Limb (tissue), 2 donors: Measurements from ENCODE around the gene USE1.

ENCODE experiments used
- DNase-seq, 2 donors: peaks; one replicate each; pipeline ENCODE4 v3.0.0-alpha.2; 2016; ENCODE audit errors: extremely low spot score in 2 of 2

The USE1 gene

DNA sequence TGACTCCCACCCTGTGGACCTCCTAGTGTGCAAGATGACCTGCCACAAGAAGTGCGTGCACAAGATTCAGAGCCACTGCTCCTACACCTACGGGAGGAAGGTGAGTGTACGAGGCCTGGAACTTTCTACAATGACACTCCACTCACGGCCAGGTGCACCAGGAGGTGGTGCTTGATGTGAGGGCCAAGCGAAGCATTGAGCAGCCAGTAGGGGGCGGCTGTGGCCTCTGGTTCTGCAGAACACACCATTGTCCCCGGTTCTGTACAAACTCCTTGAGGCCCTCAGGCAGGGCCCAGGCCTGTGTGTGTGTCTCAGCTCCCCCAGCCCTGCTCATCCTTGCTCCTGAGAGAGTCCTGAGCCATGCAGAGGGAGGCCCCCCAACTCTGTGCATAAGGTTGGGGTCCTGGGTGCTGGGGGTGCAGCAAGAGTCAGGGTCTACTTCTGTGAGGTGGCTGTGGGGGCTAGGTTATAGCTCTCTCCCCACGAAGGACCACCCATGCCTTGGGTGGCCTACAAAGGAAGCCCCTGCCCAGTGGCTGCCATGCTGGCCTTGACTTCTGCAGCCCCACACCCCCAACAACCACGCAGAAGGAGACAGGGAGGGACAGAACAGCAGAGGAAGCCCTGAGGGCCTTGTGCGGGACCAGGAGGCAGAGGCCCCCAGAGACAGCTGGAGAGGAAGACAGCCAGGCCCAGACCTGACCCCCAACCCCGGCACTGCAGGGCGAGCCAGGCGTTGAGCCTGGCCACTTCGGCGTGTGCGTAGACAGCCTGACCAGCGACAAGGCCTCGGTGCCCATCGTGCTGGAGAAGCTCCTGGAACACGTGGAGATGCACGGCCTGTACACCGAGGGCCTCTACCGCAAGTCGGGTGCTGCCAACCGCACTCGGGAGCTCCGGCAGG, 9.7 kb upstream of the USE1 start:
- DNase-seq, result peak in 1 of 2 donors; percentile 62

DNA sequence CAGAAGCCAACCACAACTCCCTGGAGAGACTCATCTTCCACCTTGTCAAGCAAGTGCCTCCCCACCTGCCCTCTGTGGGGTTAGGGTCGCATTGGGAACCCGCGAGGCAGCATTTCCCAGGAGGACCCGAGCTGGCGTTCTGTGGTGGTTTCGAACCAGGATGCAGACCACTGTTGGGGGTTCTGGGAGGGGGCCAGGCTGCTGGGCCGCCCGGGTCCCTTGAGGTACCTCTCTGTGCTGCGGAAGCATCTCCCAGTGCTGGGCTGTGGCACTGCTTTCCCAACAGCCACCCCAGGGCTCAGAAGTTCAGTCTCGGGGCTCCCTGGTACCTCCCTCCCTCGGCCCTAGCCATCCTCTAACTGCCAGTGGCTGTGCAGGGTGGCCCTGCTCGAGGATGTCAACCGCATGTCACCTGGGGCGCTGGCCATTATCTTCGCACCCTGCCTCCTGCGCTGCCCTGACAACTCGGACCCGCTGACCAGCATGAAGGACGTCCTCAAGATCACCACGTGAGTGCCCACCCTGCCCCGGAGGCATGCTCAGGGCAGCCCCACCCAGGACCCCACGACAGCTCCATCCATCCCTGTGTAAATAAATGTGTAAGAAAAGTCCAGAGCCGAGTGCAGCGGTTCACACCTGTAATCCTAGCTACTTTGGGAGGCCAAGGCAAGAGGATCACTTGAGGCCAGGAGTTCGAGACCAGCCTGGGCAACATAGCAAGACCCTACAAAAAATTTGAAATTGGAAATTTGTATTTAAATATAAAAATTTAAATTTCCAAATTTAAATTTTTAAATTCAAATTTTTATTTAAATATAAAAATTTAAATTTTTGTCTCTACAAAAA, 8.2 kb upstream of the USE1 start:
- DNase-seq, result no peak

DNA sequence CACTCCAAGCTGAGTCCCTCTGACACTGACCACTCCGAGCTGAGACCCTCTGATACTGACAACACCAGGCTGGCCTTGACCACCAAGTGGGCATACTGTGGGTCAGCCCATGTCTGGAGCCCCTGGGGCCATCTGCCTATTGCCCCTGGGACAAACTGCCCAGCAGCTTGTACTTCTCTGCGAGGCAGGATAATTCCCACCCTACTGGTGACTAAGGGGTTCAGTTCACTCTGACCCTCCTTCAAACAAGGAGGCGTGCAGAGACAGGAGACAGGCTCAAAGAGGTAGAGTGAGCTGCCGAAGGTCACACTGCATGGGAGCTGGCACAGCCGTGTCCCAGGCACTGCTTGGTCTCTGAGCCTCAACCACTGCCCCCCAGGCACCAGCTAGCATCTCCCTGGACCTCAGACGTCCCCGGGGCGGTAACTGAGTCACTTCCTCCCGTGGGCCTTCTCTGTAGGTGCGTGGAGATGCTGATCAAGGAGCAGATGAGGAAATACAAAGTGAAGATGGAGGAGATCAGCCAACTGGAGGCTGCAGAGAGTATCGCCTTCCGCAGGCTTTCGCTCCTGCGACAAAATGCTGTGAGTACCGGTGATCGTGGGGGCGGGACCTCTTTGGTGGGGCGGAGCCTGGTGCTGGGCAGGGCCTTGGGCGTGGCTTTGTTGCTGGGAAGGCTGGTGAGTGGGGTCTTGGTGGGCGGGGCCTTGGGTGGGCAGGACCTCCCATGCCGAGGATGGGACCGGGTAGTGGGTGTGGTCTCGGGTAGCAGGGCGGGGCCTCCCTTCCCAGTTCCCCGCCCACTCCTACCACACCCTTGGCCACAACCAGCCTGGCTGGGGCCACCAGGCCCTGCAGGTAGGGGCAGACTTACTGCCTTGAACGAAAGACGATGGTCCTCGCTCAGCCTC, 5.8 kb upstream of the USE1 start:
- DNase-seq, result peak in 1 of 2 donors; percentile 18

DNA sequence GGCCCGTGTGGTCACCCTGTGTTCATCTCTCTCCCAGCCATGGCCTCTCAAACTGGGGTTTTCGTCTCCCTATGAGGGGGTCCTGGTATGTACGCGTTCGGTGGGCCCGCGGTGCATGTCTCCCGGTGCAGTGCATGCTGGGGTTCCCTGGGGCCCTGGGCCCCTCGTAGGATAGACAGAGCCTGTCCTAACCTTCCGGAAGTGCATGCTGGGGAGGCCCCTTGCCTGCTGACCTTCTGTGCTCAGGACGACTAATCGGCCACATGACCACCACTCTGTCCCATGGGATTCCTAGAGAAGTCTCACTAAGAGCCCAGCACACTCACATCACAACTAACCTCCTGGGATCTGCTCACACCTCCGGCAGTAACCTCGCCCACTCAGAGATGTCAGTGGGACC, 4.9 kb upstream of the USE1 start:
- DNase-seq, result no peak

DNA sequence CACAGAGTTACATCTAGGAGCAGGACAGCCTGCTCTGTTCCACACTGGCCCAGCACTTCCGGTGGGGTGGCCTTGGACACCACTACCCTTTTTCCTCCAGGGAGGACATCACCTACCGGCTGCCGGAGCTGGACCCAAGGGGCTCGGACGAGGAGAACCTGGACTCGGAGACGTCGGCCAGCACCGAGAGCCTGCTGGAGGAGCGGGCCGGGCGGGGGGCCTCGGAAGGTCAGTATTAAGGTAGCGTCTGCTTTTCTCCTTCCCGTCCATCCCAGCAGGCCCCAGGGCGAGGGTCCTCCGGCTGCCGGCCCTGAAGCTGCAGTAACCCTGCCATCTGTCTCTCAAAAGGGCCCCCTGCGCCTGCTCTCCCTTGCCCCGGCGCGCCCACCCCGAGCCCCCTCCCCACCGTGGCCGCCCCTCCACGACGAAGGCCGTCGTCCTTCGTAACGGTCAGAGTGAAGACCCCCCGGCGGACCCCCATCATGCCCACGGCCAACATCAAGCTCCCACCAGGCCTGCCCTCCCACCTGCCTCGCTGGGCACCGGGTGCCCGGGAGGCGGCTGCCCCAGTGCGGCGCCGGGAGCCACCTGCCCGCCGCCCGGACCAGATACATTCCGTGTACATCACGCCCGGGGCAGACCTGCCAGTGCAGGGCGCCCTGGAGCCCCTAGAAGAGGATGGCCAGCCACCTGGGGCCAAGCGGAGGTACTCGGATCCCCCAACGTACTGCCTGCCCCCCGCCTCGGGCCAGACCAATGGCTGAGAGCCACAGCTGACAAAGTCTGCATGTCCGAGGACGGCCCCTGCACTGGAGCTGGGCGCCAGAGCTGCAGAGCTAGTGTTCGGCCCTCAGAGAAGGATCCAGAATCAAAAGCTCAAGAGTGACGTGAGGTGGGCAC, 3.4 kb upstream of the USE1 start:
- DNase-seq, result peak in 1 of 2 donors; percentile 25

DNA sequence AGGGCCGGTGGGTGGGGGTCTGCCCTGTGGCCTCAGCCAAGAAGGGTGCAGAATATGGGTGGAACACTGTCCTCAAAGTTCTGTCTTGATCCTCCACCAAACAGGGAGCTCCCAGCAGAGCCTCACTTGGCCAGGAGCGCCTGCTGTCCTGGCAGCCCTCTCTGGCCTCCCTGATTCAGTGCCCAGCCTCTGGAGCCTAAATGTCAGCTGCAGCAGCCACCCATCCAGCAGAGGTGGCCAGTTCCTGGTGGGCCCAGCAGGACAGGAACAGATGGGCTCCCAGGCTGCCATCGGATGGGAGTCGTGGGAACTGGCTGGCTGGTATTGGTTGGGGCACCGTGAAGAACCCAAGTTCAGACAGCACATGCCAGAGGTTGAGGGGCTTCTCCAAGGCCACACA, 1.8 kb upstream of the USE1 start:
- peak in 1 of 2 donors; percentile 23 for DNase-seq

DNA sequence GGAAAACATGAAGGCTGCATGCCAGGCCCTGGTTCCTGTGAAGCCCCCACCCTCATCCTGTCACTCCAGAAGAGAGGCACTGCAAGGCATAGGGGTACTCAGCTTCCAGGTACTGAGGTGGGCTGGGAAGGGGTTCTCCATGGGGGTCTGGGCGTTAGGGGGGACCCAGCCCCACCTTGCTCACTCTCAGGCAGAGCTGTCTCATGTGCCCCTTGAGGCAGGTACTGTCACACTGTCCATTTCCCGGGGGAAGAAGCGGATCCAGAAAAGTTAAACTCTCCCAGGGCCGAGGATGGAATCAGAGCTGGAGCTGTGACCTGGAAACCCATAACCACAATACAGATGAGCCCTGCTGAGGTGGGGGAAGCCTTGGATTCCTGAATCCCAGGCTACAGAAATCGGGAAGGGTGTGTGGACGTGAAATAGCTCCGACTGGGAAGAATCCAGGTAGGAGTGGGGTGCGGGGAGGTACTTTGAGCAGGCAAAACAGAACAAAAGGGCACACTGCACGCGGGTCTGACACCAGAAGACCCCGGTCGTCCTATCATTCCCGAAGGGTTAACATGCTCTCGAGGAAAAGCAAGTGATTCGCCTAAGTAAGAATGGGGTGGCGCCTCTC, 540 bp upstream of the USE1 start:
- DNase-seq, result no peak

DNA sequence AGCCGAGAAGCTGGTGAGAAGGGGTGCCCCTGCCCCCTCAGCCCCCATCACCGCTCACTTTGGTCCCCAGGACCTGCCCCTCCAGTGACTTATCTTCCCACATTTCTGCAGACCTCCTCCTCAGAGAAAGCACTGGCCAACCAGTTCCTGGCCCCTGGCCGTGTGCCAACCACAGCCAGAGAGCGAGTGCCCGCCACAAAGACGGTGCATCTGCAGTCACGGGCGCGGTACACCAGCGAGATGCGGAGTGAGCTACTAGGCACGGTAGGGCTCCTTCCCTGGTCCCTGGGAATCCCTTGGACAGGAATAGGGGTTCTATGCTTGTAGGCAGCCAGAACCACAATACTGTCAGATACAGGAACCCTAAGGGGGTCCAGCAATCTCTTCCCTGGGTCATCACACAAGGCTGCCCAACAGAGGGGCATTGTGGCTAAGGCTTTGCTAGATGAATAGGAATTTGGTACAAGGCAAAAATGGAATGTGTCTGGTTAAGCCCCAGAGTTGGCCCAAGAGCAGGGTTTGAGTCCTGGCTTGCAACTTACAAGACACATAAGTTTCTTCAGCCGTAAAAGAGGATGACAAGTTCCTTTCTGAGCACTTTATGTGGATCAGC, 1.0 kb downstream of the USE1 start:
- DNase-seq, result no peak

DNA sequence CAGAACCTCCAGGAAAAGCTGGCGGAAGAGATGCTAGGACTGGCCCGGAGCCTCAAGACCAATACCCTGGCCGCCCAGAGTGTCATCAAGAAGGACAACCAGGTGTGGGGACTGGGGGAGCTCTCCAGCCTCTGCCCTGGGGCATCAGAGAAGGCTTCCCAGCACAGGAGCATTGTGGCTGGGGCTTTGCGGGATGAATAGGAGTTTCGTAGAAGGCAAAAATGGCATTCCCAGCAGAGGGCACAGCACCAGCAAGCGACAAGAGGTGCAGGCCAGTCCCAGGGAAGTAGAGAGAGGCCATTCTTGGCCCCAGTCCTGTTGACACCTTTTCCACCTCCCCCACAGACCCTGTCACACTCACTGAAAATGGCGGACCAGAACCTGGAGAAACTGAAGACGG, 4.1 kb downstream of the USE1 start:
- no peak for DNase-seq

DNA sequence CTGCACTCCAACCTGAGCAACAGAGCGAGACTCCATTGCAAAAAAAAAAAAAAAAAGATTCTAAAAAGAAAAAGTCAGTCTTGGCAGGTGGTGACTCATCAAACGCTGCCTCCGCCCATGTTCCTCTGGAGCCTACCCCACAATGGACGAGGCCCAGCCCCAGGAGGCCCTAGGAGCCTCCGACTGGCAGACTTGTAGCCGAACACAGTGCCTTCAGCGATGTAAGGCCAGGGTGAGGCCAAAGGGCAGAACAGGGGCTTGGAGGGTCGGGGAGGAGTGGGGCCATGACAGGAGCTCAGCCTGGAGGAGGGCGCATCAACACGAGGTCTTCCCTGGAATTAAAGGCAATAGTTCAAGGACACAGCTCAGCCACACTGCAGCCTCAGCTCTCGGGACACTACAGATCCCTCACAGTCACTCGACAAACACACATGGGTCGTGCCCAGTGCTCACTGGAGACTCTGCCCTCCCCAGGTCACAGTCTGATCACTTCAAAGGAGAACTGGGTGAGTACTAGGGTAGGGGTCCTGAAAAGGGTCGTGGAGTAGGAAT, 5.1 kb downstream of the USE1 start:
- DNase-seq, result no peak

DNA sequence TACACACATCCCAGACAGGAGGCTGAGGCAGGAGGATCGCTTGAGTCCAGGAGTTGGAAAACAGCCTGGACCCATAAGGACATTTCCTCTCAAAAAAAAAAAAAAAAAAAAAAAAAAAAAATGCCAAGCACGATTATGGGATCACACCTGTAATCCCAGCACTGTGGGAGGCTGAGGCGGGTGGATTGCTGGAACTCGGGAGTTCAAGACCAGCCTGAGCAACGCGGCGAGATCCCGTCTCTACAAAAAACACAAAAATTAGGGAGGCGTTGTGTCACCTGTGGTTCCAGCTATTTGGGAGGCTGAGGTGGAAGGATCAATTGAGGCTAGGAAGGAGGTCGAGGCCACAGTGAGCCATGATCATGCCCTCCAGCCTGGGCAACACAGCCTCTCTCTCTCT, 9.9 kb downstream of the USE1 start:
- DNase-seq, result no peak

DNA sequence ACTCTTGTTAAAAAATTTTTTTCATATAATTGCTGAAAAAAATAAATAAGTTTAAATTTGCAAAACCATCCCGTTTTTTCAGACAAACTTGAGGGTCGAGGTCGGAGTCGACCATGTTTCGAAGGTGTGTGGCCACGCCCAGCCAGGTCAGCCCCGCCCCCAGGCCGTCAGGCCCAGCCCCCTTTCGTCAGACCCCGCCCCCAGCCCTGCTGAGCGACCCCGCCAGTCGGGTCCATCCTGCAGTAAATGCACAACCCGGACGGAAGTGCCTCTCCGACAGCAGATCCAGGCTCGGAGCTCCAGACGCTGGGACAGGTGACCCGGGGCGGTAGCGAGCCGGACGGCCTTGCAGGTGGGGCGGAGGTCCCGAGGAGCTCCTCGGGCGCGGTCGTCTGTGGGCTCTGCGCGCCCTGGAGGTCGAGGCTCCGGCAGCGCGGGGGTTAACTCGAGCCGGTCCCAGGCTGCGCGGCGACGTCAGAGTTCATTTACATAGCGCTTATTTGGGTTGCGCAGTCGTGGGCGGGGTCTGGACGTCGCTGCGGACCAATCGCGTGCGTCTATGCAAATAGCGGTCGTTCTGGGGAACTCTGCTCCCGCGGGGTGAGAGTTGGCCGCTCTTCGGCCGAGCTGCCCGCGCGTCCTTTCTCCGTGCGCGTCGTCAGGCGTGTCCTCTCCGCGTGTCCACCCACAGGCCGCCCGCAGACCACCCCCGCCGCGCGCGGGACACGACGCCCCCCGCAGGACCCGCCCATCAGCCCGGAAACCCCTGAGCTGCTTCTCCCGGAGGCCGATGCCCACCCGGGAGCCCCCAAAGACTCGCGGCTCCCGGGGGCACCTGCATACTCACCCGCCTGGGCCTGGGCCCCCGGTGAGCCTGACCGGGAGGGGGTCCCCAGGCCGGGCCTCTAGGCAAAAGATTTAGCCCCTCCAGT, 11.1 kb downstream of the USE1 start, which contains the start of gene OCEL1:
TSS of gene OCEL1 (plus strand) at position 225 of the 932 bp plus-strand sequence. CDS start at position 247, 22 bp downstream.
- peak; percentile 97 to 98 for DNase-seq

DNA sequence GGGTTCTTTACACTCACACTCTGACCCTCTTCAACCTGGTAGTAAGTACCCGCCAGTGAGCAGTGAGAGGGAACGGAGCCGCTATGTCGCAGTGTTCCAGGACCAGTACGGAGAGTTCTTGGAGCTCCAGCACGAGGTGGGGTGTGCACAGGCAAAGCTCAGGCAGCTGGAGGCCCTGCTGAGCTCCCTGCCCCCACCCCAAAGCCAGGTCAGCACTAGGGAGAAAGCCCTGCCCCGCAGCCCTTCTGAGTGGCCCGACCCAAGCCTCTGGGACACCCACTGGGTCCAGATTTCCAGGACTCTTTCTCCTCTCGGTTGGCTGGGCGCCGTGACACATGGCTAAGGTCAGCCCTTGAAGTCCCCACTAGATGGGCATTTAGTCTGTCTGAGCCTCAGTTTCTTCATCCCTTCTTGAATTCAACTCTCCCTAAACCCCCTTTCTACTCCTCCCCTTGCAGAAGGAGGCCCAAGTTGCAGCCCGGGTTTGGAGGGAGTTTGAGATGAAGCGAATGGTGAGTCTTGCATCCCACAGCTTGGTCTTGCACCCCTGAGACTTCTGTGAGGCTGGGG, 12.7 kb downstream of the USE1 start:
- no peak for DNase-seq

DNA sequence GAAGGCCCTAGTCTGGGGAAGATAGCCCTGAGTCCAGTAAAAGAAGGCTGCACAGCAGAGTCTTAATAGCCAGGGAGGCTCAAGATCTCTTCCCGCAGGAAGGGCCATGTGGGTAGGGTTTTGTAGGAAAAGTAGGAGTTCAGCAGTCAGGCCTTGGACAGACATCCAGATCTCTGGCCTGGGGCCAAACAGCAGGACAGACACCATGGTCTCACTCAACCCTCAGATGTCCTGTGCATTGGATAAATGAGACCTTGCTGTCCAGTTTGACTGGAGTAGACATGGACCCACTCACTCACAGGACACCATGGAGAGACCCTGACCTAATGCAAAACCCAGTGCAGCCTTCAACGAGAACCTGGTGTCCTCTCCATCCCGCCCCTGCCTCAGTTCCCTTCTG, 14.7 kb downstream of the USE1 start:
- DNase-seq, result no peak

DNA sequence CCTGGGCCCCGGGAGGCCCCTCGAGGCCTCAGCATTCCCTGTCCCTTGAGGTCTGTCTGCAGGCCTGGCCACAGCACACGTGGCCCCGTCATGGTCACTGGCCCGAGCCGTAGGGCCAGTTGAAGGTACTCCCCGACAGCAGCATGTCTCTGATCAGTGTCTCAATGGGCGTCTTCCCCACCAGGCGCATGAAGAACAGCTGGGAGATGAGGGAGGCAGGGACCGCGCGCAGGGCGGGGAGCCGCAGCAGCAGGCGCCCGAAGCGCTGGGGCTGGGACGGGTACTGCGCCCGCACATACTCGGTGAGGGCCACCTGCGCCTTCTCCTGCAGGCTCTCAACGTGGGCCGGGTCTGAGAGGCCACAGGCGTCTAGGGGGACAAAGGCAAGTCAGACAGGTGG, 17.1 kb downstream of the USE1 start:
- DNase-seq, result no peak

DNA sequence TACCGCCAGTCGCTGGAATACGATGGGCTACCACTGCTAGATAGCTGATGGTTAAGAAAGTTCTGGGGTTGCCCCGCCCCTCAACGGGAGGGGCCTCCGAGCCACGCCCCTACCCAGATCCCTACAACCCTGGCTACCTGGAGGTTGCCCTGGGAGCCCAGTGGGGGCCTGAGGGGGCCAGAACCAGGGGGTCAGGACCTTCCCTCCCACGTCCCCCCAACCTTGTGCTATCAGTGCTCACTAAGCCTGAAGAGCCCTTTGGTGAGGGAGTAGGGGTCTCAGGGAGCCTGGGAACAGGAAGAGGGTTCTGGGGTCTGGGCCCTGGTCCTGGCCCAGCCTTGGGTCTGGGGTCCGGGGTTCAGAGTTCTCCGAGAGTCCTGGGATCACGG, 19.7 kb downstream of the USE1 start:
- no peak for DNase-seq

DNA sequence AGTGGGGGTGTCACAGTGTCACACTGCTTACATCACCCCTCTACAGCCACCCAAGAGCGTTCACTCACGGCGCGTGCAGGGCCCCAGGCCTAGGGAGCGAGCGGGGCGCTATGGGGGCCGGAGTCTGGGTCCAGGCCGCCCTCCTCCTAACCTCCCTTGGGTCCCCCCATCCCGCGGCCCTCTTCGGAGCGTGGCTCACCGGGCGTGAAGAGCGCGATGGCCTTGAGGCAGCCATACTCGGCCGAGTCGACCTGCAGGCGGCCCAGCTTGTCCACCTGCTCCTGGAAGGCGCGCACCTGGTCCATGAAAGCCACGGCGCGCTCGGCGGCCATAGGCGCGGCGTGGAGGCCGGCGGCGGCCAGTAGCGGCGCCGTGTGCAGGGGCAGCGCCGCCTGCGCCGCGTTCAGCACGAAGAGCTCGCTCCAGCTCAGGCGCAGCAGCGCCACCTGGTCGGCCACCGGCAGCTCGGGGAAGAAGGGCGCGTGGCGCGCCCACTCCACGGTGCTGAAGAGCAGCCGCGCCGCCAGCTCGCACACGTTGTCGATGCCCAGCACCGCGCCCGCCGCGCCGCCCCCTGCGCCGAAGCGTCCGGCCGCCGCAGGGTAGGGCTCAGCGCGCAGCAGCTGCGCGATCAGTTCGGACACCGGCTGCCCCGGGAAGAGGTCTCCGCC, 20.3 kb downstream of the USE1 start:
- peak; percentile 61 to 82 for DNase-seq
